Stomach (tissue), 9 donors: ENCODE results near the gene ZNF384. TPM values are rescaled to one million over a fixed set of nuclear protein-coding genes. Genes with fewer than 3 reads are reported as not detected.
A peak's percentile ranks its signal among the peaks of the same experiment; 100 is the strongest.

Experiments used
- DNase-seq, 2 donors: peaks; one replicate each; pipeline versions ENCODE4 v3.0.0 to v3.0.0-alpha.2; 2013 to 2019
- H3K27ac ChIP-seq, 5 donors: fragments of 200-600 bp in 4 of 5; sonication (generic) in 4 of 5; one replicate each; pipeline ENCODE4 v1.5.1; 2013 to 2019; ENCODE audit warnings: mild to moderate bottlenecking in 1 of 5, moderate library complexity in 1 of 5
- H3K27me3 ChIP-seq, 3 donors: fragments of 200-600 bp; sonication (generic); one replicate each; pipeline ENCODE4 v1.5.1; 2017 to 2019; ENCODE audit warnings: mixed run types in 1 of 3
- H3K36me3 ChIP-seq, 4 donors: fragments of 200-600 bp; sonication (generic); 1 replicate in 3 of 4; 2 replicates in 1 of 4; pipeline ENCODE4 v1.5.1; 2016 to 2019
- H3K4me1 ChIP-seq, 4 donors: fragments of 200-600 bp; sonication (generic); one replicate each; pipeline ENCODE4 v1.5.1; 2016 to 2019
- H3K4me3 ChIP-seq, 4 donors: fragments of 200-600 bp; sonication (generic) in 3 of 4; one replicate each; pipeline ENCODE4 v1.5.1; 2016 to 2019; ENCODE audit warnings: mild to moderate bottlenecking in 1 of 4
- H3K9me3 ChIP-seq, 4 donors: fragments of 200-600 bp; sonication (generic); one replicate each; pipeline ENCODE4 v1.5.1; 2016 to 2019
- EP300 ChIP-seq: sonication (generic); formaldehyde crosslinking; IDR thresholded peaks from one replicate; pipeline ENCODE4 v1.6.1; 2017; ENCODE audit warnings: antibody characterized with exemption
- POLR2A ChIP-seq, 4 donors: fragments of 450-650 bp; IDR thresholded peaks; one replicate each; pipeline ENCODE4 v1.6.1; 2016; ENCODE audit warnings: antibody characterized with exemption in 4 of 4, control low read depth in 2 of 4, mild to moderate bottlenecking in 1 of 4, moderate library complexity in 1 of 4
- POLR2AphosphoS5 ChIP-seq, 3 donors: sonication (generic); formaldehyde crosslinking; IDR thresholded peaks; one replicate each; pipeline ENCODE4 v1.6.1; 2016; ENCODE audit warnings: antibody characterized with exemption in 3 of 3
- WGBS, 5 donors: extraction: QIAGEN DNeasy Blood & Tissue Kit in 3 of 5; methylation state at CpG; one replicate each; pipeline versions ENCODE4 v1.1.5 to v1.1.7; 2013 to 2018; 5-methylcytosine and 5-hydroxymethylcytosine counted together
- intact Hi-C: fragments of 100-400 bp; cut with DNase I; formaldehyde crosslinking; loops from one replicate; pipeline ENCODE4 v1.15.1; 2023; ENCODE audit warnings: low total_unique reads
- polyA plus RNA-seq, 3 donors: library from polyadenylated mRNA; stranded (reverse); fragments of 200-250 nt; gene quantifications; one replicate each; pipeline ENCODE4 v1.2.3, GENCODE V29; 2013
- total RNA-seq, 5 donors: library from RNA; depleted of rRNA; stranded (reverse); fragments of >200 nt; gene quantifications; one replicate each; pipeline versions ENCODE4 v1.1.0 to v1.2.3, GENCODE V29; 2014 to 2016
- TF ChIP-seq, protein P1 (sequence below), 7 experiments: fragments of 450-650 bp in 4 of 7; fragments of 200-600 bp in 3 of 7; sonication (generic) in 3 of 7; IDR thresholded peaks; one replicate each; pipeline ENCODE4 v1.5.1; 2016 to 2019; ENCODE audit warnings: antibody characterized with exemption in 7 of 7, control low read depth in 2 of 7, mild to moderate bottlenecking in 1 of 7
- donor health status: healthy with polysubstance abuse.
- donor health status: Bipolar disorder and iron deficiency.
- donor health status: healthy.

The ZNF384 gene
- total and polyA plus RNA-seq, 8 donors, result 16.5 to 207 (median 28.1) TPM

DNA sequence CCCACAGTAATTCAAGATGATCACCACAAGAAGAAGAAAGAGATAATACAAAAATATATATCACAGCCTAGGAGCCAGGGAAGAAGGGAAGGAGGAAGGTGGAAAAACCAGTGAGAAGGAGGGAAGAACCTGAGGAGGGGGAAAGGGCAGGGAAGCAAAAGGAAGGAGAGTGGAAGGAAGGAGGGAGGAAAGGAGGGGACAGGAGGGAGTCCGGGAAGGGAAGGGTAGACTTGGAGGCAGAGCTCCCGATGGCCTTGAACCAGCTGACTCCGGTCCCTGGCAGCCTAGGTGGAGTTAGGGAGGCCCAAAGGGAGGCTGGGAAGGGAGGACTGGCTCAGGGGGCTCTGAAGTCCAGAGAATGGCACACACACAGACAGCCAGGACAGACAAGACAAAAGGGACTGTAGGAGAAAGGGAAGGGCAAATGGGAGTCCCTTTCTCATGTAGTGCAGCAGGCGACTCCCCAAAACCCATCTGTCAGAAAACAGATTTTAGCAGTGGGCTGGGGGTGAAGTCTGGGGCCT is 4.7 kb upstream of the ZNF384 start:
- WGBS, 5 donors, result 74 to 94% (median 79%) methylated on average over 4 of the region's 4 CpGs
- peaks cover 2 to 47% (median 10%) of the 10 kb centered on the region in 3 donors for H3K27me3 ChIP-seq
- DNase-seq, result no peak
- intact Hi-C loops, result no loop called here
- TF ChIP-seq, protein P1, sequence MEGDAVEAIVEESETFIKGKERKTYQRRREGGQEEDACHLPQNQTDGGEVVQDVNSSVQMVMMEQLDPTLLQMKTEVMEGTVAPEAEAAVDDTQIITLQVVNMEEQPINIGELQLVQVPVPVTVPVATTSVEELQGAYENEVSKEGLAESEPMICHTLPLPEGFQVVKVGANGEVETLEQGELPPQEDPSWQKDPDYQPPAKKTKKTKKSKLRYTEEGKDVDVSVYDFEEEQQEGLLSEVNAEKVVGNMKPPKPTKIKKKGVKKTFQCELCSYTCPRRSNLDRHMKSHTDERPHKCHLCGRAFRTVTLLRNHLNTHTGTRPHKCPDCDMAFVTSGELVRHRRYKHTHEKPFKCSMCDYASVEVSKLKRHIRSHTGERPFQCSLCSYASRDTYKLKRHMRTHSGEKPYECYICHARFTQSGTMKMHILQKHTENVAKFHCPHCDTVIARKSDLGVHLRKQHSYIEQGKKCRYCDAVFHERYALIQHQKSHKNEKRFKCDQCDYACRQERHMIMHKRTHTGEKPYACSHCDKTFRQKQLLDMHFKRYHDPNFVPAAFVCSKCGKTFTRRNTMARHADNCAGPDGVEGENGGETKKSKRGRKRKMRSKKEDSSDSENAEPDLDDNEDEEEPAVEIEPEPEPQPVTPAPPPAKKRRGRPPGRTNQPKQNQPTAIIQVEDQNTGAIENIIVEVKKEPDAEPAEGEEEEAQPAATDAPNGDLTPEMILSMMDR (IDR thresholded peaks at IDR 0.05), result no peak
- TF ChIP-seq EP300 (no peak), POLR2A (IDR thresholded peaks at IDR 0.05) (no peak), POLR2AphosphoS5 (IDR thresholded peaks at IDR 0.05) (no peak)
- H3K9me3 ChIP-seq, result no peaks in the 10 kb centered on the region
- no peak overlapping the region for H3K27ac ChIP-seq
- peaks cover 9 to 19% (median 11%) of the 10 kb centered on the region in 4 donors for H3K4me1 ChIP-seq
- no peaks in the 10 kb centered on the region for H3K36me3 ChIP-seq
- no peak overlapping the region for H3K4me3 ChIP-seq

DNA sequence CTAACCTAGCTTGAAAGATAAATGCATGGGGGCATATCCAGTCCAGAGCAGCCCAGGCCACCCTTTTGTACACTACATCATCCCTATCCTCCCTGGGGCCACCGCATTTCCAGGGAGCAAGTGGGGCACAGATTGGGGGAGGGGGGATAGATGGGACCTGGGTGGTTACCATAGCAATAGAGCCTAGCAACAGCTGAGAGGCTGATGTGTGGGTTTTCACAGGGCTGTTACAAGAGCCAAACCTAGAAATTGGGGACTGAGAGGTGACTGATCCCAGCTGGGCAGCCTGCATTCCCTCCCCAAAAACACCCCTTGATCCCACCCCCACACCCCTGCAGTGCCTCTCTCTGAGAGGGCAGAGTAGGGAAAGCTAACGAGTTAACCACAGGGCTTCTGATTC is 3.7 kb upstream of the ZNF384 start:
- DNase-seq, result no peak
- Histone ChIP-seq H3K4me3 (no peak overlapping the region), H3K27ac (no peak overlapping the region), H3K27me3 (peaks cover 0 to 37% (median under 1%) of the 10 kb centered on the region in 3 donors), H3K36me3 (no peaks in the 10 kb centered on the region), H3K4me1 (peaks cover 15 to 27% (median 20%) of the 10 kb centered on the region in 4 donors), H3K9me3 (no peaks in the 10 kb centered on the region)
- intact Hi-C loops, result no loop called here
- TF ChIP-seq POLR2AphosphoS5 (IDR thresholded peaks at IDR 0.05), result no peak
- TF ChIP-seq, protein P1 (IDR thresholded peaks at IDR 0.05), result no peak
- 57 to 75% (median 59%) methylated on average over 2 of the region's 2 CpGs for WGBS, 5 donors

DNA sequence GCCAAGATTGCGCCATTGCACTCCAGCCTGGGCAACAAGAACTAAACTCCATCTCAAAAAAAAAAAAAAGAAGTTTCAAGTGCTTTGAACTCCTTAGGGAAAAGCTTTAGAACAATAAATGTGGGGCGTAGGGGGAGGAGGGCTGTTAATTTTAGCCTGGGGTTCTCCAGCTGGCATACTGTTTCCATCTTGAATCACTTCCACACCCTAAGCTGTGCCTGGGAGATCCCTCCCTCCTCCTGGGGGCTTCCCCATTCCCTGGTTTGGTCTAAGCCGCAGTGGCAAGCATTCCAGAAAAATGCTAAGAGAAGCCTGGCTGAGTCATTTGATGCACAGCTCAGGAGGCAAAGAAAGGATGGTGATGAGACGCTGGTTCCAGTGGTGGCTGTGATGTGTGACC is 2.3 kb upstream of the ZNF384 start:
- no peak overlapping the region for H3K27ac ChIP-seq
- TF ChIP-seq POLR2AphosphoS5 (IDR thresholded peaks at IDR 0.05), result no peak
- TF ChIP-seq EP300, result no peak
- TF ChIP-seq, protein P1 (IDR thresholded peaks at IDR 0.05), result no peak
- TF ChIP-seq POLR2A (IDR thresholded peaks at IDR 0.05), result no peak
- H3K4me3 ChIP-seq, result no peak overlapping the region
- no peaks in the 10 kb centered on the region for H3K9me3 ChIP-seq
- no peaks in the 10 kb centered on the region for H3K36me3 ChIP-seq
- H3K27me3 ChIP-seq, result peaks cover 0 to 23% (median 0%) of the 10 kb centered on the region in 3 donors
- intact Hi-C loops, result no loop called here
- no peak for DNase-seq
- WGBS, 5 donors, result 79 to 91% (median 85%) methylated on average over 4 of the region's 4 CpGs
- H3K4me1 ChIP-seq, result peaks cover 29 to 41% (median 33%) of the 10 kb centered on the region in 4 donors

DNA sequence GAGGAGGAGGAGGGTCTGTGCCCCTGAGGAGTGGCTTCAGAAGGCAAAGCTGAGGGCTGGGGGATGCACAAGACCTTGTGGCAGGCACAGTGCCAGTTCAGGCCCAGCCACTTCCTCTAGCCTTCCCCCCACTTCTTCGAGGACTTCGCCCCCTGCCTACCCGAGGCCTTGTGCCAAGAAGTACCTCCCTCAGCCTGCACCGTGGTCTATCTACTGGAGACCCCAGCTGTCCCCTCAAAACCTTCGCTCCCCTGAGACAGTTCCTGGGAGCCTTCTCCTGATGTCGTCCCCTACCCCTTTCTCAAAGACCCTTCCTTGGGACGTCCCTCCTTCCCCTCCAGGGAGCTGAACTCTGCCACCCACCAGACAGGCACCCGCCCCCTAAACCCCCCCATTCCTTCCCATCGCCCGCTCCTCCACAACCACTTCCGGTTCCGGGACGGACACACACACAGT is 604 bp downstream of the ZNF384 start:
- 0 to 1% (median 0%) methylated on average over 12 to 13 of the region's 13 CpGs for WGBS, 5 donors
- no peaks in the 10 kb centered on the region for H3K9me3 ChIP-seq
- H3K36me3 ChIP-seq, result peaks cover 0 to 15% (median 9%) of the 10 kb centered on the region in 4 donors
- DNase-seq, result peak; percentile 49 to 86
- peaks cover 30 to 66% (median 52%) of the 10 kb centered on the region in 4 donors for H3K4me1 ChIP-seq
- H3K27ac ChIP-seq, result peak overlapping the region; percentile 94 to 100 (median 98)
- H3K4me3 ChIP-seq, result peak overlapping the region; percentile 68 to 97 (median 84)
- intact Hi-C loops, result no loop called here
- no peaks in the 10 kb centered on the region for H3K27me3 ChIP-seq
- TF ChIP-seq POLR2AphosphoS5 (IDR thresholded peaks at IDR 0.05) (no peak), POLR2A (IDR thresholded peaks at IDR 0.05) (no peak), EP300 (no peak)
- TF ChIP-seq, protein P1 (IDR thresholded peaks at IDR 0.05), result no peak
